NCI-H2196 (cell line): ENCODE data around the gene ADAMTS6.

Experiments used
- DNase-seq: peaks from one replicate; lab custom pipeline; 2025; ENCODE audit not compliant: unreplicated experiment; lab: John Stamatoyannopoulos, UW

Gene ADAMTS6

GRCh38 chr5:65108786-65109743, 372.7 kb downstream of the ADAMTS6 start:
- DNase-seq, result no peak

GRCh38 chr5:65105301-65105700, 376.4 kb downstream of the ADAMTS6 start:
- DNase-seq, result no peak

- DNase-seq, result no peak
These were observed 376.9 kb downstream of the ADAMTS6 start for GRCh38 chr5:65104831-65105230.

- no peak for DNase-seq
These were observed 377.8 kb downstream of the ADAMTS6 start for GRCh38 chr5:65103756-65104440.

GRCh38 chr5:65102976-65103711, 378.6 kb downstream of the ADAMTS6 start:
- DNase-seq, result peak; percentile 59

GRCh38 chr5:65102371-65102975, 379.2 kb downstream of the ADAMTS6 start:
- no peak for DNase-seq

GRCh38 chr5:65101632-65102100, 380.1 kb downstream of the ADAMTS6 start:
- DNase-seq, result no peak

- peak; percentile 30 for DNase-seq
These were observed 380.6 kb downstream of the ADAMTS6 start for GRCh38 chr5:65100911-65101631.
